Karpas-422 (cell line): ENCODE measurements around the gene TNFRSF19. TPM values are rescaled to one million over a fixed set of nuclear protein-coding genes. Genes with fewer than 3 reads are reported as not detected.

Experiments used
- DNase-seq: peaks from one replicate; pipeline ENCODE4 v3.0.0-alpha.2; 2015
- H2AFZ ChIP-seq: fragments of 200-600 bp; sonication (generic); 2 replicates; pipeline ENCODE4 v1.6.1; 2014; ENCODE audit warnings: antibody characterized with exemption, low read length, mixed read lengths
- H3K27ac ChIP-seq: fragments of 200-600 bp; sonication (generic); 2 replicates; pipeline ENCODE4 v1.5.1; 2014; ENCODE audit warnings: mild to moderate bottlenecking, low read length, moderate library complexity
- H3K27me3 ChIP-seq: fragments of 200-600 bp; sonication (generic); 2 replicates; pipeline ENCODE4 v1.6.1; 2014; ENCODE audit warnings: low read length, mixed read lengths
- H3K36me3 ChIP-seq: fragments of 200-600 bp; sonication (generic); 2 replicates; pipeline ENCODE4 v1.6.1; 2014; ENCODE audit warnings: low read length, mixed read lengths; ENCODE audit not compliant: insufficient read depth
- H3K4me1 ChIP-seq: fragments of 200-600 bp; sonication (generic); 2 replicates; pipeline ENCODE4 v1.6.1; 2014; ENCODE audit warnings: mild to moderate bottlenecking, low read length, mixed read lengths
- H3K4me2 ChIP-seq: fragments of 200-600 bp; sonication (generic); 2 replicates; pipeline ENCODE4 v1.6.1; 2014; ENCODE audit warnings: low read length, low read depth, mild to moderate bottlenecking; ENCODE audit not compliant: poor library complexity, severe bottlenecking
- H3K4me3 ChIP-seq: fragments of 200-600 bp; sonication (generic); 2 replicates; pipeline ENCODE4 v1.5.1; 2014; ENCODE audit warnings: mild to moderate bottlenecking, antibody characterized with exemption, low read length, mixed read lengths
- H3K79me2 ChIP-seq: fragments of 200-600 bp; sonication (generic); 2 replicates; pipeline ENCODE4 v1.6.1; 2014; ENCODE audit warnings: mild to moderate bottlenecking, low read length, mixed read lengths
- H3K9ac ChIP-seq: fragments of 200-600 bp; sonication (generic); 2 replicates; pipeline ENCODE4 v1.6.0; 2014; ENCODE audit warnings: low read length
- H3K9me2 ChIP-seq: fragments of 200-600 bp; sonication (generic), shearing (Covaris generic); replicated peaks from 2 replicates; pipeline ENCODE4 v1.6.0; 2014; ENCODE audit warnings: mild to moderate bottlenecking, low read length, moderate library complexity; ENCODE audit not compliant: insufficient read depth
- H3K9me3 ChIP-seq: fragments of 300-700, 200-600 bp; sonication (generic); 2 replicates; pipeline ENCODE4 v1.6.1; 2014; ENCODE audit warnings: low read length, mixed read lengths
- H4K20me1 ChIP-seq: fragments of 200-600 bp; sonication (generic); 2 replicates; pipeline ENCODE4 v1.6.1; 2014; ENCODE audit warnings: mild to moderate bottlenecking, antibody characterized with exemption, low read length, low read depth; ENCODE audit not compliant: insufficient read depth
- total RNA-seq: library from RNA; depleted of rRNA; stranded (reverse); fragments of >200 nt; shearing (Covaris generic); gene quantifications from 2 replicates; pipeline ENCODE4 v1.2.3, GENCODE V29; 2014; ENCODE audit warnings: low replicate concordance

TNFRSF19 gene
- total RNA-seq, 1 experiment from 2014 or later, result not detected

DNA sequence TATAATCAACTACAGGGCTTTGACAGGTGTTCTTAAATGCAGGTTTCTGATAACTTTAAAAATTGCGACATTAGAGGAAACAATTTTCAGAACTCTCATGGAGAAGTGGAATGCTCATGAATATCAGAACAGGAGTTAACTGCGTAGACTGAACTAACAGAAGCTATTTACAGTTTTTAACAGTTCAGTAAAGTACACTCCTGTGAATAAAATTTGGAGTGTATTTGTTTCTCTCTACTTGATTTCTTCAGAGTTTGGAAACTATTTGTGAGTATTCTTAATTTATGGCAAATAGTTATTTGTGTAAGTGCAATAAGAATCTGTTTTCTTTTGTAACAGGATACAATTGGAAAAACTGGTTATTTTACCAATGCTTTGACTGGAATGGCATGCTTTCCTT, 114.4 kb downstream of the TNFRSF19 start:
- H3K36me3 ChIP-seq, result no peaks in the 10 kb centered on the region
- DNase-seq, result no peak
- H3K9ac ChIP-seq, result no peak overlapping the region
- H3K4me2 ChIP-seq, result no peak overlapping the region
- no peaks in the 10 kb centered on the region for H3K79me2 ChIP-seq
- no peak overlapping the region for H3K4me3 ChIP-seq
- no peaks in the 10 kb centered on the region for H3K9me3 ChIP-seq
- H3K9me2 ChIP-seq, result no peaks in the 10 kb centered on the region
- no peaks in the 10 kb centered on the region for H4K20me1 ChIP-seq
- no peaks in the 10 kb centered on the region for H3K27me3 ChIP-seq
- H3K27ac ChIP-seq, result no peak overlapping the region
- H3K4me1 ChIP-seq, result peaks cover 10% of the 10 kb centered on the region
- no peak overlapping the region for H2AFZ ChIP-seq

DNA sequence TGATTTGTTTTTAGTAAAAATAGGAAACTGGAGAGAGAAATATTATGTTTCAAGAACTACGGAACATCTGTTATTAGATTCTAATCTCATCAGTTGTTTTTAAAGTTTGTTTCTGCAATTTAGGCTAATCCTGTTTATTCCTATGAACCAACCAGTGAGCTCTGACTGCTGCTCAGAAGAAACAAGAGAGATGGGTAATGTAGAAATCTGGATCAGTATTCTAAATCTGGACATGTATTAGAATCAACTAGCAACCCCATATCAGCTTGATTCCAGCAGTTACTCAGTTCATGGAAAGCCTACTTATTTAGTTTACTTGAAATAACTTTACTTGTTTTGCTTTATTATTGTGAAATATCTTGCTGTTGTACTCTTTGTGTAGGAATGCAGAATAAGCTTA, 115.2 kb downstream of the TNFRSF19 start:
- peaks cover 10% of the 10 kb centered on the region for H3K4me1 ChIP-seq
- no peak overlapping the region for H3K4me3 ChIP-seq
- H3K27me3 ChIP-seq, result no peaks in the 10 kb centered on the region
- no peaks in the 10 kb centered on the region for H3K36me3 ChIP-seq
- no peaks in the 10 kb centered on the region for H3K79me2 ChIP-seq
- no peaks in the 10 kb centered on the region for H3K9me2 ChIP-seq
- no peak overlapping the region for H3K27ac ChIP-seq
- no peak overlapping the region for H2AFZ ChIP-seq
- no peaks in the 10 kb centered on the region for H4K20me1 ChIP-seq
- no peak overlapping the region for H3K4me2 ChIP-seq
- H3K9ac ChIP-seq, result no peak overlapping the region
- H3K9me3 ChIP-seq, result no peaks in the 10 kb centered on the region
- DNase-seq, result no peak

GRCh38 chr13:23686948-23687347, 116.7 kb downstream of the TNFRSF19 start:
- H3K9ac ChIP-seq, result no peak overlapping the region
- peaks cover 10% of the 10 kb centered on the region for H3K4me1 ChIP-seq
- no peak overlapping the region for H3K4me2 ChIP-seq
- H4K20me1 ChIP-seq, result no peaks in the 10 kb centered on the region
- H3K9me3 ChIP-seq, result no peaks in the 10 kb centered on the region
- no peak overlapping the region for H3K4me3 ChIP-seq
- H2AFZ ChIP-seq, result no peak overlapping the region
- no peaks in the 10 kb centered on the region for H3K27me3 ChIP-seq
- H3K27ac ChIP-seq, result no peak overlapping the region
- H3K9me2 ChIP-seq, result no peaks in the 10 kb centered on the region
- DNase-seq, result no peak
- H3K36me3 ChIP-seq, result no peaks in the 10 kb centered on the region
- no peaks in the 10 kb centered on the region for H3K79me2 ChIP-seq

- Histone ChIP-seq H4K20me1 (no peaks in the 10 kb centered on the region), H3K4me2 (no peak overlapping the region), H3K4me3 (no peak overlapping the region), H3K27ac (no peak overlapping the region), H3K79me2 (no peaks in the 10 kb centered on the region), H3K9ac (no peak overlapping the region), H3K9me3 (no peaks in the 10 kb centered on the region), H3K4me1 (peaks cover 10% of the 10 kb centered on the region), H3K9me2 (no peaks in the 10 kb centered on the region), H2AFZ (no peak overlapping the region), H3K36me3 (no peaks in the 10 kb centered on the region), H3K27me3 (no peaks in the 10 kb centered on the region)
- DNase-seq, result no peak
Measured at GRCh38 chr13:23687614-23688013, 117.4 kb downstream of the TNFRSF19 start.

- H3K9me3 ChIP-seq, result no peaks in the 10 kb centered on the region
- H3K36me3 ChIP-seq, result no peaks in the 10 kb centered on the region
- no peaks in the 10 kb centered on the region for H4K20me1 ChIP-seq
- H3K4me2 ChIP-seq, result no peak overlapping the region
- H3K9me2 ChIP-seq, result no peaks in the 10 kb centered on the region
- H3K79me2 ChIP-seq, result no peaks in the 10 kb centered on the region
- no peak overlapping the region for H3K27ac ChIP-seq
- H3K4me3 ChIP-seq, result no peak overlapping the region
- no peak for DNase-seq
- peaks cover 10% of the 10 kb centered on the region for H3K4me1 ChIP-seq
- H3K27me3 ChIP-seq, result no peaks in the 10 kb centered on the region
- H2AFZ ChIP-seq, result no peak overlapping the region
- H3K9ac ChIP-seq, result no peak overlapping the region
Measured at GRCh38 chr13:23688336-23688735, 118.1 kb downstream of the TNFRSF19 start.

- H3K4me3 ChIP-seq, result no peak overlapping the region
- H2AFZ ChIP-seq, result no peak overlapping the region
- no peaks in the 10 kb centered on the region for H3K36me3 ChIP-seq
- no peak overlapping the region for H3K9ac ChIP-seq
- no peaks in the 10 kb centered on the region for H3K9me2 ChIP-seq
- no peaks in the 10 kb centered on the region for H3K79me2 ChIP-seq
- H3K4me2 ChIP-seq, result no peak overlapping the region
- no peaks in the 10 kb centered on the region for H3K9me3 ChIP-seq
- DNase-seq, result no peak
- H3K27me3 ChIP-seq, result no peaks in the 10 kb centered on the region
- no peak overlapping the region for H3K27ac ChIP-seq
- H4K20me1 ChIP-seq, result no peaks in the 10 kb centered on the region
- H3K4me1 ChIP-seq, result peaks cover 7% of the 10 kb centered on the region
Measured at GRCh38 chr13:23690668-23691067, 120.5 kb downstream of the TNFRSF19 start.

GRCh38 chr13:23692816-23693215, 122.6 kb downstream of the TNFRSF19 start:
- H3K9ac ChIP-seq, result no peak overlapping the region
- H3K27me3 ChIP-seq, result no peaks in the 10 kb centered on the region
- no peak overlapping the region for H3K4me3 ChIP-seq
- 0 out of 2 replicates have a peak overlapping the region, but pooled peaks have one; percentile 9 for H2AFZ ChIP-seq
- no peak overlapping the region for H3K4me2 ChIP-seq
- DNase-seq, result no peak
- no peaks in the 10 kb centered on the region for H3K9me2 ChIP-seq
- H3K9me3 ChIP-seq, result no peaks in the 10 kb centered on the region
- H3K79me2 ChIP-seq, result no peaks in the 10 kb centered on the region
- no peaks in the 10 kb centered on the region for H3K36me3 ChIP-seq
- H3K4me1 ChIP-seq, result peaks cover 17% of the 10 kb centered on the region
- H3K27ac ChIP-seq, result no peak overlapping the region
- no peaks in the 10 kb centered on the region for H4K20me1 ChIP-seq

GRCh38 chr13:23695196-23695595, 125.0 kb downstream of the TNFRSF19 start:
- no peak overlapping the region for H3K4me3 ChIP-seq

More at GRCh38 chr13:23695196-23695595, 125.0 kb downstream of the TNFRSF19 start:
- no peak overlapping the region for H3K9ac ChIP-seq
- H3K9me3 ChIP-seq, result no peaks in the 10 kb centered on the region
- H3K9me2 ChIP-seq, result no peaks in the 10 kb centered on the region
- no peak overlapping the region for H3K27ac ChIP-seq
- H3K27me3 ChIP-seq, result no peaks in the 10 kb centered on the region
- no peak for DNase-seq
- no peaks in the 10 kb centered on the region for H3K36me3 ChIP-seq
- H2AFZ ChIP-seq, result no peak overlapping the region
- H3K79me2 ChIP-seq, result no peaks in the 10 kb centered on the region
- peak overlapping the region; percentile 57 for H3K4me2 ChIP-seq
- H3K4me1 ChIP-seq, result peaks cover 17% of the 10 kb centered on the region
- no peaks in the 10 kb centered on the region for H4K20me1 ChIP-seq
